ENCODE measurements around the gene SLC2A4.

Gene SLC2A4

DNA sequence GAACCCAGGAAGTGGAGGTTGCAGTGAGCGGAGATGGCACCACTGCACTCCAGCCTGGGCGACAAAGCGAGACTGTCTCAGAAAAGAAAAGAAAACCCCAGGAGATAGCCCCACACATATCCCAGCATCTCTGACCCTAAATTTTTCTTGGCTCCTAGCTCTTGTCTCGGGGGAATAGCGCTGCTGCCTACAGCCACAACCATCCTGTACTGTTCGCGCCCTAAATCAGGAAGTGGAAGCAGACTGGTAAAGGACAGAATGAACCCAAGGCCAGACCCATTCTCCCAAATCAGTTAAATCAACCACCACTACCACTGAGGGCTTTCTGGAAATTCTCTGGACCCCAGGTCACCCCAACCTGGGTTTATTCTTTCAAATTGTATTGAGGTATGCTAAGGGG lies 31.7 kb upstream of the SLC2A4 start:
- TF ChIP-seq, protein P1, sequence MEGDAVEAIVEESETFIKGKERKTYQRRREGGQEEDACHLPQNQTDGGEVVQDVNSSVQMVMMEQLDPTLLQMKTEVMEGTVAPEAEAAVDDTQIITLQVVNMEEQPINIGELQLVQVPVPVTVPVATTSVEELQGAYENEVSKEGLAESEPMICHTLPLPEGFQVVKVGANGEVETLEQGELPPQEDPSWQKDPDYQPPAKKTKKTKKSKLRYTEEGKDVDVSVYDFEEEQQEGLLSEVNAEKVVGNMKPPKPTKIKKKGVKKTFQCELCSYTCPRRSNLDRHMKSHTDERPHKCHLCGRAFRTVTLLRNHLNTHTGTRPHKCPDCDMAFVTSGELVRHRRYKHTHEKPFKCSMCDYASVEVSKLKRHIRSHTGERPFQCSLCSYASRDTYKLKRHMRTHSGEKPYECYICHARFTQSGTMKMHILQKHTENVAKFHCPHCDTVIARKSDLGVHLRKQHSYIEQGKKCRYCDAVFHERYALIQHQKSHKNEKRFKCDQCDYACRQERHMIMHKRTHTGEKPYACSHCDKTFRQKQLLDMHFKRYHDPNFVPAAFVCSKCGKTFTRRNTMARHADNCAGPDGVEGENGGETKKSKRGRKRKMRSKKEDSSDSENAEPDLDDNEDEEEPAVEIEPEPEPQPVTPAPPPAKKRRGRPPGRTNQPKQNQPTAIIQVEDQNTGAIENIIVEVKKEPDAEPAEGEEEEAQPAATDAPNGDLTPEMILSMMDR (IDR thresholded peaks at IDR 0.05; ENCODE audit: insufficient read depth, missing control alignments): no peak
- DNase-seq (ENCODE audit: insufficient read length, low spot score) (no peak), FAIRE-seq (no peak)

DNA sequence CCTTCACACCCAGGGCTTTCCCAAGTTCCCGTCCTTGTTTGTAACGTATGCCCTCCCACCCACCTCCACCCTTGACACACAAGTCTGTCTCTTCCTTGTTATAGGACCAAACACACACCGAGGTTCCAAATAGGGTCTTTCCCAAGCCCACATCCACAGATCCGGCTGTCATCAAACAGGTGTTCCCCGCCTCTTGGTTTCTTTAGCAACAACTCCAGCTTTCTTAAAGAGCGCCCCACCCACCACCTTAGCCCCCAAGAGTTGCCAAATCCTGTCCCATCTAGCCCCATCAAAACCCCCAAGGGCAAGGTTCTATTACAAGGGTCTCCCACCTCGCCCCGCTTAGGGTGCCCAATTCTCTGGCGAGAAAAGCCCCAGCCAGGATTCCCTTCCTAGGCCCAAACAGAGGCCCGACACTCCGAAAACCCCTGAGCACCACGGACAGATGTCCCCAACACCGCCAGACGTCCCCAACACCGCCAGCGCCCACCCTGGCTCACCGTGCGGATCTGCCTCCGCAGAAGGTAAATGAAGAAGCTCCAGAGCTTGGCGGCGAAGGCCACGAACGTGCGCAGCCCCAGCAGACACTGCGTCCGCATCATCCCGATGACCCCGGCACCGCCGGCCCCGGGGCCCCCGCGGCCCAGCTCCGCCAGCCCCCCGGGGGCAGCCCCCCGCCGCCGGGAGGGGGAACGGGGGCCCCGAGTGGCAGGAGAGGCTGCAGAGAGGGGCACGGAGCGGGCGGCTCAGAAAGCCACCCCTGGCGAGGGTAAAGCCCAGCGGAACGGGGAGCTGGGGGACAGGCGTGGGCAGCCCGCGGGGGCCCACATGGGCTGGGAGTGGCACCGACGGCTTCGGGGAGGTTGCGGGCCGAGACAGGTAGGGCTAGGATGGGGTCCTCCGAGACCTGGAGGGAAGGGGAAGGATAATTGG lies 30.6 kb upstream of the SLC2A4 start:
- FAIRE-seq (no peak), DNase-seq (ENCODE audit: insufficient read length, low spot score) (no peak)
- TF ChIP-seq, protein P1 (IDR thresholded peaks at IDR 0.05; ENCODE audit: insufficient read depth, missing control alignments): no peak

GRCh38 chr17:7251661-7252175 lies 29.8 kb upstream of the SLC2A4 start, which contains the start of gene CTDNEP1:
CTDNEP1 (minus strand) TSS chr17:7251734; CDS start chr17:7251296, 438 bp downstream.
- FAIRE-seq (peak; percentile 21), DNase-seq (ENCODE audit: insufficient read length, low spot score) (peak; percentile 81)
- TF ChIP-seq, protein P1 (IDR thresholded peaks at IDR 0.05; ENCODE audit: insufficient read depth, missing control alignments): no peak

GRCh38 chr17:7252176-7253043 lies 29.1 kb upstream of the SLC2A4 start, which contains the start of gene ELP5:
ELP5 (plus strand) TSS chr17:7252215; CDS start chr17:7252551, 336 bp downstream.
- DNase-seq (ENCODE audit: insufficient read length, low spot score) (peak; percentile 80), FAIRE-seq (no peak)
- TF ChIP-seq, protein P1 (IDR thresholded peaks at IDR 0.05; ENCODE audit: insufficient read depth, missing control alignments): peak; percentile 37

GRCh38 chr17:7253082-7253481 lies 28.4 kb upstream of the SLC2A4 start:
- FAIRE-seq (no peak), DNase-seq (ENCODE audit: insufficient read length, low spot score) (no peak)
- TF ChIP-seq, protein P1 (IDR thresholded peaks at IDR 0.05; ENCODE audit: insufficient read depth, missing control alignments): no peak

- TF ChIP-seq, protein P1 (IDR thresholded peaks at IDR 0.05; ENCODE audit: insufficient read depth, missing control alignments): no peak
- DNase-seq (ENCODE audit: insufficient read length, low spot score) (no peak), FAIRE-seq (no peak)
Observed at GRCh38 chr17:7254511-7254910, 27.0 kb upstream of the SLC2A4 start.
